ENCODE measurements around the gene EPB41L1.

- TF ChIP-seq EZH2phosphoT487 (IDR thresholded peaks at IDR 0.05; ENCODE audit: low read depth): no peak
- TF ChIP-seq, protein P1, sequence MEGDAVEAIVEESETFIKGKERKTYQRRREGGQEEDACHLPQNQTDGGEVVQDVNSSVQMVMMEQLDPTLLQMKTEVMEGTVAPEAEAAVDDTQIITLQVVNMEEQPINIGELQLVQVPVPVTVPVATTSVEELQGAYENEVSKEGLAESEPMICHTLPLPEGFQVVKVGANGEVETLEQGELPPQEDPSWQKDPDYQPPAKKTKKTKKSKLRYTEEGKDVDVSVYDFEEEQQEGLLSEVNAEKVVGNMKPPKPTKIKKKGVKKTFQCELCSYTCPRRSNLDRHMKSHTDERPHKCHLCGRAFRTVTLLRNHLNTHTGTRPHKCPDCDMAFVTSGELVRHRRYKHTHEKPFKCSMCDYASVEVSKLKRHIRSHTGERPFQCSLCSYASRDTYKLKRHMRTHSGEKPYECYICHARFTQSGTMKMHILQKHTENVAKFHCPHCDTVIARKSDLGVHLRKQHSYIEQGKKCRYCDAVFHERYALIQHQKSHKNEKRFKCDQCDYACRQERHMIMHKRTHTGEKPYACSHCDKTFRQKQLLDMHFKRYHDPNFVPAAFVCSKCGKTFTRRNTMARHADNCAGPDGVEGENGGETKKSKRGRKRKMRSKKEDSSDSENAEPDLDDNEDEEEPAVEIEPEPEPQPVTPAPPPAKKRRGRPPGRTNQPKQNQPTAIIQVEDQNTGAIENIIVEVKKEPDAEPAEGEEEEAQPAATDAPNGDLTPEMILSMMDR (IDR thresholded peaks at IDR 0.05; ENCODE audit: low read depth, low read length): no peak
These were observed 2.3 kb upstream of the EPB41L1 start for GRCh38 chr20:36152261-36152660.

Data from OCI-LY3 (cell line).